Right lung (tissue), 5 donors: ENCODE results near the gene TAF15. TPM values are rescaled to one million over a fixed set of nuclear protein-coding genes. Genes with fewer than 3 reads are reported as not detected.

Experiments used
- DNase-seq, 2 donors: peaks; one replicate each; pipeline ENCODE4 v3.0.0-alpha.2; 2013
- polyA plus RNA-seq, 5 donors: library from polyadenylated mRNA; unstranded; fragments of 120-200 nt; gene quantifications; one replicate each; pipeline versions ENCODE4 v1.2.1 to v1.2.3, GENCODE V29; 2013; ENCODE audit warnings: inconsistent platforms in 1 of 5, low replicate concordance in 1 of 5; ENCODE audit not compliant: insufficient read length in 5 of 5, insufficient read depth in 1 of 5

Gene TAF15
- polyA plus RNA-seq, 5 donors = 200 to 261 (median 239) TPM

DNA sequence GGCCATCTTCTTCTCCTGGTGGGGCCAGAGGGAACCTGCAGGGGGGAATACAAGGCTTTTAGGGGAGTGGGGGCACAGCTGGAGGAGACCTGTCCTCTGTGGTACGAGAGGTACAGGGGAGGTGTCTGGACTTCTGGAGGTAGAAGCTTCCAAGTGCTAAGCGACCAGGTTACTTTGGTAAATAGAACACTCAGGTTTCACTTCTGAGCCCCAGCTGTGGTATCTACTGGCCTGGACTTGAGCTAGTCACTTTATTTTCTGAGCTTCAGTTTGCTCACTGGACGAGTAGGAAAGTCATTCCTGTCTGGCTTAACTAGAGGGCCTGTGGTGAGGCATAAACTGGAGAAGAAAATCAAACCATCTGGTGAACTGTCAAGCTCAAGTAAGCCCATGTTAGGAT lies 59.5 kb downstream of the TAF15 start, which contains the start of gene HEATR9:
TSS of gene HEATR9 (minus strand) at position 155 of the 400 bp plus-strand sequence. CDS start at position 6, 149 bp downstream.
- no peak for DNase-seq

GRCh38 chr17:35870906-35871819 lies 61.9 kb downstream of the TAF15 start:
- no peak for DNase-seq

DNA sequence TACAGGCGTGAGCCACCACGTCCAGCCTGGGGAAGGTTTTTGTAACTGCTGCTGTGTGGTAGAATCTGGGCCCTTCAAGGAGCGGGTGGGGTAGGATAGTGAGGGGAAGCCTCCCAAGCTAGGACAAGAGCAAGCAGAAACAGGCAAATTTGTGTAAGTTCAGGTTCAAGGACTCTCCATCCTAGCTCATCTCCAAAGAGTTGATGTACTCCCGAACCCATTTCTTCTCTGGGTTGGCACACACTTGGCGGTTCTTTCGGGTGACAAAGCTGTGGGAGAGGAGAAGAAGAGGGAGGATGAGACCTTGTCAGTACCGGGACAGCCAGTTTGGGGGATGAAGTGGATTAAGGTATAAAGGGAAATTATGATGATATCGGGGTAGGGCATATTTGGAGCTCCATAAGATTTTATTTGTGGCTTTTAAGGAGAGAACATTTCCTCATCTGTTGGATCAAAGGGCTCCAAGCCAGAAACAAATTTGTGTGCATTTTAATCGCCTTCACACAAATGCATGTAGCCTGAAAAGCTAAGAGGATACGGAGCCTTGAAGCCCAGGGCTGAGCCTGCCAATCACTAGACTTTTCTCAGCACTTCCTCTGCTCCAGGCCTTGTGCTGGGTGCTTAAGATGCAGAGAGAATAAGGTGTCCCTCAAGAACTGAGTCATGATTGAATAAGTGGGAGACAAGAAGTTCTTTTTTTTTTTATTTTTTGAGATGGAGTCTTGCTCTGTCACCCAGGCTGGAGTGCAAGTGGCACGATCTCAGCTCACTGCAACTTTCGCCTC lies 63.1 kb downstream of the TAF15 start:
- DNase-seq = no peak

GRCh38 chr17:35875072-35875799 lies 66.0 kb downstream of the TAF15 start:
- DNase-seq = no peak

DNA sequence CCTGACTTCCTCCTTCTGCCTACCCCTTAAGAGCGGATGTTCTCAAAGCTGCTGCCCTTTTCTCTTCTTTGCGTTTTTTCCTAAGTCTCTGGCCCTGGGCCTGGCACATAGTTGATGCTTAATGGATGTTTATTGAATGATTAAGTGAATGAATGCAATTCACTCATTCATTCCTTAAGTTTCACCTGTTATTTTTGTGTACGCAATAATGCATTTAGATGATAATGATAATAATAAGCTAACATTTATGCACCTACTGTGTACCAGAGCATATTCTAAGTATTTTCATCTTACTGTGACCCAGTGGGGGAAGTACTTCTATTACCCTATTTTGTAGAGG lies 66.5 kb downstream of the TAF15 start:
- no peak for DNase-seq

- no peak for DNase-seq
These were observed 67.2 kb downstream of the TAF15 start for GRCh38 chr17:35876534-35876933.

- no peak for DNase-seq
These were observed 68.2 kb downstream of the TAF15 start for GRCh38 chr17:35877345-35878029.

DNA sequence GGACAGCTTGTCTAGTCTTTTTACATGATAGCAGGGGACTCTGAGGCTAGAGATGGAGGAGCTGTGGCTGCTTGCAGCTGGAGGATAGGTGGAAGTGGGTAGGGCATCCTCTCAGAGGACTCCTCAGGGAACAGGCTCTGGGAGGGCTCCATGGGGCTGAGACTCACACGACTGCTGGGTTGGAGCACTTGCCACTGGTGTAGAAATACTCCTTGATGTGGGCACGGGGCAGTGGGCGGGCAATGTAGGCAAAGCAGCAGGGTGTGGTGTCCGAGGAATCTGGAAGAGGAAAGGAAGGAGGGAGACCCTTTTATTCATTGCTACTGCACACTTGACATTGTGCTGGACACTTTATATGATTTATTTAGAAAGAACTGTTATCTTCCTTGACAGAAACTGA lies 69.1 kb downstream of the TAF15 start:
- no peak for DNase-seq

- no peak for DNase-seq
These were observed 70.7 kb downstream of the TAF15 start, which contains the start of gene CCL5 for GRCh38 chr17:35879773-35880654. CCL5 (minus strand) TSS chr17:35880360.

DNA sequence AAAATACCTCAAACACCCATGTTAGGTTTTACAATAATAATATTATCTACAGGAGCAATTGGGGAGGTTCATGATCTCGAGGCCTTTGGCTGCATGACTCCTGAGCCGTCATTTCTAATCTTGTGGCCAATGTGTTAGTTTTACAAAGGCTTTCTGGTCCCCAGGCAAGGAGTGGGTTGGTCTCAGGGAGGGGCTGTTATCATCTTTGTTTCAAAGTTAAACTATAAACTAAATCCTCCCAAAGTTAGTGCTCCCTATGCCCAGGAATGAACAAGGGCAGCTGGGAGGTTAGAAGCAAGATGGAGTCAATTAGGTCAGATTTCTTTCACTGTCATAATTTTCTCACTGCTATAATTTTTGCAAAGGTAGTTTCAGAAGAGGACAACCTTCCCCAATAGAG lies 80.0 kb downstream of the TAF15 start:
- DNase-seq = no peak

DNA sequence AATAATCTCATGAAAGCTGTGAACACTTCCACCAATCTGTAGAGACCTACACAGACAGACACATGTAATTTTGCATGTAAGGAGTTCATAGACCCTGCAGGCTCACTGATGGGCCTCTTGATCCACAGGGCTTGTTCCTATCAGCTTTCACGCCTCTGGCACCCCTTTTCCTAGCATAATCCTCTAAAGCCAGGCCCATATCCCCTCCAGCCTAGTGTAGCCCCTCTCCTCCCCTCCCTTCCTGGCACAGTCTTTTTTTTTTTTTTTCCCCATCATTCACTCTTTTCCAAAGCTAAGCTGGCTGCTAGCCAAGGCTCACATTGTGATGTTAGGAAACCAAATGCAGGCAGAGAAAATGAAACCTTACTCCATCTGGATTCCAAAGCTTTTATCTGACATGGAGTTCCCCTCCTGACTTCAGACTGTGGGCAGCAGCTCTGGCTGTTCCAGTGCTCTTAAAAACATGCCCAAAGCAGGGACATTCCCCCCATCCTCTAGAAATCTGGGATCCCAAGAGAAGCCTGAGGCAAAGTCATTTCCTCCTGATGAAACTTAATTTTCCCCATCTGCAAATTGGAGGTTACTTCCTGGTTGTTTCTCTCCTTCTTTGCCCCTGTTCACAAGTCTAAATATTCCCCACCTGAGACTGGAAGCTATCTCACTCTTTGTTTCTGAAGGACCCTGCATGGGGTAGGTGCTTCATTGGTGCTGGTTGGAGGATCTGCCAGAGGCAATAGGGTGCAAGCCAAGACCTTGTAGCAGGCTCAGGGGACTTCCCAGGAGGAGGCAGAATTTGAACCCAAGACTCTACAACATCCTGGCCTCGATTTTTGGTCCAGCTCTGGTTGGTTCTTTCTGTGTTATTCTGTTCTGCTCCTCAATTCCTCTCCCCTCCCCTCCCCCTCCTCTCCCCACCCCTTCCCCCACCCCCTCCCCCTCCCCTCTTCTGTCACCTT lies 80.8 kb downstream of the TAF15 start:
- DNase-seq = peak; percentile 71 to 72

GRCh38 chr17:35890774-35891155 lies 81.5 kb downstream of the TAF15 start:
- DNase-seq = no peak

DNA sequence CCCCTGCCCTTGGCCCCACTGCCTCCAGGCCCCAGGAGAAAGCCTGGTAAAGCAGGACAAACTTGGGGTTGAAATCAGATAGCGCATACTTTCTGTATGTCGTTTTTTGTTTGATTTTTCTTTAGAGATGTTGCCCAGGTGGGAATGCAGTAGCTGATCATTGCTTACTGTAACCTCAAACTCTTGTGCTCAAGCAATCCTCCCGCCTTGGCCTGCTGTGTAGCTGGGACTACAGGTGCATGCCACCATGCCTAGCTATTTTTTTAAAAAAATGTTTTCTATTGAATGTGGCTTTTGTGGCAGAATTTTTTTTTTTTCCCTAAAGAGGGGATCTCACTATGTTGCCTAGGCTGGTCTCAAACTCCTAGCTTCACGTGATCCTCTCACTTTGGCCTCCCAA lies 82.0 kb downstream of the TAF15 start:
- DNase-seq = no peak

DNA sequence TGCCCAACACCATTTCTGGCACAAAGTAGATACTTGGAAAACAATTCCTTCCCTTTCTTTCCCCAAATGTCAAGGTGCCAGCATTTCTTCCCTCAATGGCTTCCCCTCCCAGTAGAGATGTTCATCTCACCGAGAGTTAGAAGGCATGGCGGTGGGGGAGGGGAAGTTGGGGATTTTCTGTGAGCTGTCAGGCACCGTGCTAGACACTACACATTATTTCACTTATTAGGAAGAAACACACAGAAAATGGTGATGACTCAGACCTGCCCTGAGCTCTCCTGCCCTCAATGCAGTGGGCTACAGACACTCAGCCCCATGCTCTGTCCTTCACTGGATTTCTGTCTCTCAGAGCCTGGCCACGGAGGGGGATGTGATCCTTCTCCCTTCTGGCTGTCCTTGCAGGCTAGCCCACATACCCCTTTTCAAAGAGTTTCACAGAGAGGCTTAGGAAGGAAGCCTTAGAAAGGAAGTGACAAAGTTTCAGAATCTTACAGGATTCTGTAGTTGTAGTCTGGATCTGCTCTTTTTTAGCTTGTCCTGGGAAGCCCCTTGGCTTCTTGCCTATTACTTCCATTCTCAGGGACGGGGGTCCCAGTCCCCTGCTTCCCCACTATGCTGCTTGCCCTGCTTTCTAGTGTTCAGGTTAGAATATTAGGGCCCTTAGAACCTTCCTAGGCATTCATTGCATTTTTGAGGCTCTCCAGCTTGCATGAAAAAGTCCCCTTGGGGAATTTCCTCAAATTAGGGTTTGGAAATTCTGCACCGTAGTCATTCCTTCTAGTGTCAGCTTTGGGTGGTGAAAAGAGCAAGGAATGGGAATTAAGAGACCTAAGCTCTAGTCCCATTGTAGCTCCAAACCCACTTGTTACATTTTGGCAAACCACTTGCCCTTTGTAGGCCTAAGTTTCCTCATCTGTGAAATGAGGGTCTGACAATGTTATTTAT lies 83.1 kb downstream of the TAF15 start:
- DNase-seq = no peak

DNA sequence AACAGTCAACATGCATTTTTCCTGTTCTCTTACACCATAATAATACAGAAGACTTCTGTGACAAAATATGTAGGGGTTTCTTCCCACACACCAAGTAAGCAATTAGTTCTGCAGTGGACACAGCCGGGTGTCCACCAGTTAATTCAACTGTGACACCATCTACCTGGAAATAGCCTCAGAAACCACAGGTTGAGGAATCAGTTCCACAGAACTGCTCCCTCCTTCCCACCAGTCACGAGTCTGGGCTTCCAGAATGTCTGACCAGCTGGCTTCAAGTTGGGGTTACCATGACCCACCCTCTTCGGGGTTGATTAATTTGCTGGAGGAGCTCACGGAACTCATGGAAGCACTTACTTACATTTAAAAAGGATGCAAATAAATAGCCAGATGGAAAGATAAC lies 84.5 kb downstream of the TAF15 start:
- DNase-seq = no peak

GRCh38 chr17:35894206-35894605 lies 84.9 kb downstream of the TAF15 start:
- no peak for DNase-seq

GRCh38 chr17:35895636-35896587 lies 86.6 kb downstream of the TAF15 start:
- no peak for DNase-seq
